HEK293 (cell line): ENCODE measurements around the gene TMEM255A.

Source experiments
- CTCF ChIP-seq: fragments of 450-650 bp; formaldehyde crosslinking; IDR thresholded peaks from 2 replicates; pipeline ENCODE4 v1.5.1; 2016; ENCODE audit warnings: missing biosample characterization, missing genetic modification characterization
- EGR2 ChIP-seq: fragments of 450-650 bp; formaldehyde crosslinking; IDR thresholded peaks from 2 replicates; pipeline ENCODE4 v1.5.1; 2016; ENCODE audit warnings: low read depth, missing biosample characterization, missing genetic modification characterization
- HIC1 ChIP-seq: fragments of 450-650 bp; formaldehyde crosslinking; IDR thresholded peaks from 2 replicates; pipeline ENCODE4 v1.5.1; 2016; ENCODE audit warnings: missing biosample characterization, missing genetic modification characterization
- HOXC10 ChIP-seq: sonication (generic); formaldehyde crosslinking; IDR thresholded peaks from 2 replicates; pipeline ENCODE4 v1.8.1; 2023; ENCODE audit warnings: mild to moderate bottlenecking, missing genetic modification reagents
- OVOL3 ChIP-seq: fragments of 450-650 bp; formaldehyde crosslinking; IDR thresholded peaks from 2 replicates; pipeline ENCODE4 v1.5.1; 2016; ENCODE audit warnings: missing biosample characterization, missing genetic modification characterization
- PBX3 ChIP-seq: sonication (generic); formaldehyde crosslinking; IDR thresholded peaks from 2 replicates; pipeline ENCODE4 v1.8.1; 2022; ENCODE audit warnings: mild to moderate bottlenecking, moderate library complexity, missing genetic modification reagents
- PRDM4 ChIP-seq: fragments of 450-650 bp; formaldehyde crosslinking; IDR thresholded peaks from 2 replicates; pipeline ENCODE4 v1.5.1; 2017; ENCODE audit warnings: missing biosample characterization, missing genetic modification characterization
- TRIM28 ChIP-seq: IDR thresholded peaks from 2 replicates; pipeline ENCODE4 v1.6.1; 2011; ENCODE audit warnings: low read length, control low read depth, borderline replicate concordance
- ZBTB1 ChIP-seq: fragments of 450-650 bp; formaldehyde crosslinking; IDR thresholded peaks from 2 replicates; pipeline ENCODE4 v1.5.1; 2016; ENCODE audit warnings: missing biosample characterization, missing genetic modification characterization
- ZBTB11 ChIP-seq: fragments of 450-650 bp; formaldehyde crosslinking; conservative IDR thresholded peaks from 2 replicates; pipeline ENCODE4 v1.5.1; 2016; ENCODE audit warnings: low read depth, missing biosample characterization, missing genetic modification characterization
- ZNF148 ChIP-seq: fragments of 450-650 bp; formaldehyde crosslinking; IDR thresholded peaks from 2 replicates; pipeline ENCODE4 v1.5.0; 2017; ENCODE audit warnings: missing biosample characterization, missing genetic modification characterization, borderline replicate concordance
- ZNF169 ChIP-seq: fragments of 450-650 bp; formaldehyde crosslinking; IDR thresholded peaks from 2 replicates; pipeline ENCODE4 v1.5.1; 2016; ENCODE audit warnings: missing biosample characterization, missing genetic modification characterization
- ZNF175 ChIP-seq: fragments of 450-650 bp; formaldehyde crosslinking; IDR thresholded peaks from 2 replicates; pipeline ENCODE4 v1.5.1; 2016; ENCODE audit warnings: missing biosample characterization, missing genetic modification characterization
- ZNF37A ChIP-seq: fragments of 450-650 bp; IDR thresholded peaks from 2 replicates; pipeline ENCODE4 v1.5.1; 2018; ENCODE audit warnings: missing biosample characterization, missing genetic modification characterization
- ZNF449 ChIP-seq: fragments of 450-650 bp; formaldehyde crosslinking; IDR thresholded peaks from 2 replicates; pipeline ENCODE4 v1.5.1; 2017; ENCODE audit warnings: missing biosample characterization, mild to moderate bottlenecking, missing genetic modification characterization, moderate library complexity
- ZNF560 ChIP-seq: fragments of 450-650 bp; formaldehyde crosslinking; IDR thresholded peaks from 2 replicates; pipeline ENCODE4 v1.5.1; 2017; ENCODE audit warnings: missing biosample characterization, missing genetic modification characterization, borderline replicate concordance
- ZNF600 ChIP-seq: fragments of 450-650 bp; formaldehyde crosslinking; IDR thresholded peaks from 2 replicates; pipeline ENCODE4 v1.5.1; 2016; ENCODE audit warnings: missing biosample characterization, missing genetic modification characterization
- ZNF623 ChIP-seq: fragments of 450-650 bp; formaldehyde crosslinking; IDR thresholded peaks from 2 replicates; pipeline ENCODE4 v1.5.1; 2016; ENCODE audit warnings: missing biosample characterization, missing genetic modification characterization
- ZNF626 ChIP-seq: fragments of 450-650 bp; sonication (Bioruptor Pico); formaldehyde crosslinking; IDR thresholded peaks from 2 replicates; pipeline ENCODE4 v1.5.1; 2018; ENCODE audit warnings: missing biosample characterization, missing genetic modification characterization, inconsistent platforms
- ZNF670 ChIP-seq: fragments of 450-650 bp; formaldehyde crosslinking; IDR thresholded peaks from 2 replicates; pipeline ENCODE4 v1.5.1; 2016; ENCODE audit warnings: missing biosample characterization, missing genetic modification characterization, low read depth
- ZNF76 ChIP-seq: fragments of 450-650 bp; formaldehyde crosslinking; IDR thresholded peaks from 2 replicates; pipeline ENCODE4; 2016; ENCODE audit warnings: low read depth, missing biosample characterization, missing genetic modification characterization, borderline replicate concordance
- ZNF837 ChIP-seq: fragments of 450-650 bp; formaldehyde crosslinking; IDR thresholded peaks from 2 replicates; pipeline ENCODE4 v1.5.1; 2016; ENCODE audit warnings: missing biosample characterization, missing genetic modification characterization

The TMEM255A gene

GRCh38 chrX:120308959-120309872 is 2.0 kb downstream of the TMEM255A start (continued):
- TF ChIP-seq ZNF169 (tag by site-specific recombination) (0 out of 2 replicates have a peak, but pooled peaks have one; percentile 27), CTCF (tag by site-specific recombination) (peak; percentile 94), PRDM4 (tag by site-specific recombination) (peak; percentile 74), ZNF76 (peak; percentile 67), OVOL3 (tag by site-specific recombination) (no peak; the same call in 1 of the 2 replicates), ZNF837 (no peak), ZNF623 (tag by site-specific recombination) (peak; percentile 26), ZNF175 (tag by site-specific recombination) (no peak), ZNF148 (tag by site-specific recombination) (peak; percentile 79; the same call in 1 of the 2 replicates), TRIM28 (peak; percentile 23; the same call in 1 of the 2 replicates), ZNF600 (tag by site-specific recombination) (peak; percentile 80), ZBTB11 (tag by site-specific recombination) (no peak; the same call in 1 of the 2 replicates), ZNF560 (tag by site-specific recombination) (no peak), ZBTB1 (tag by site-specific recombination) (no peak), PBX3 (peak; percentile 74; the same call in 1 of the 2 replicates), HOXC10 (CRISPR knock-in tag) (no peak), ZNF37A (no peak), HIC1 (0 out of 2 replicates have a peak, but pooled peaks have one; percentile 20), EGR2 (peak; percentile 50), ZNF670 (tag by site-specific recombination) (0 out of 2 replicates have a peak, but pooled peaks have one; percentile 42), ZNF449 (no peak), ZNF626 (tag by site-specific recombination) (no peak)
